SU-DHL-6 (cell line): ENCODE measurements around the gene ADK.

Source experiments
- H2AFZ ChIP-seq: fragments of 200-600 bp; sonication (generic); 2 replicates; pipeline ENCODE4 v1.6.1; 2014; ENCODE audit warnings: low read depth, mild to moderate bottlenecking, moderate library complexity, mixed read lengths, antibody characterized with exemption, low read length; ENCODE audit not compliant: severe bottlenecking
- H3F3A ChIP-seq: fragments of 200-600 bp; shearing (Covaris generic); 2 replicates; pipeline ENCODE4 v1.6.0; 2016; ENCODE audit warnings: antibody characterized with exemption, mild to moderate bottlenecking; ENCODE audit not compliant: insufficient read depth
- H3K27ac ChIP-seq: fragments of 200-600 bp; sonication (generic); 2 replicates; pipeline ENCODE4 v1.5.1; 2016; ENCODE audit warnings: low read depth, mild to moderate bottlenecking, low read length, moderate library complexity, mixed read lengths
- H3K27me3 ChIP-seq: fragments of 200-600 bp; sonication (generic), shearing (Covaris generic); 2 replicates; pipeline ENCODE4 v1.6.0; 2014; ENCODE audit warnings: mild to moderate bottlenecking, low read length
- H3K36me3 ChIP-seq: fragments of 200-600 bp; sonication (generic); 2 replicates; pipeline ENCODE4 v1.6.1; 2014; ENCODE audit warnings: mild to moderate bottlenecking, low read length, mixed read lengths
- H3K4me2 ChIP-seq: fragments of 300-600, 200-600 bp; shearing (Covaris generic), sonication (generic); 2 replicates; pipeline ENCODE4 v1.6.0; 2014; ENCODE audit warnings: low read length, low read depth, mild to moderate bottlenecking; ENCODE audit not compliant: poor library complexity, severe bottlenecking
- H3K4me3 ChIP-seq: fragments of 200-600 bp; sonication (generic); 2 replicates; pipeline ENCODE4 v1.5.1; 2014; ENCODE audit warnings: antibody characterized with exemption, low read length, mild to moderate bottlenecking, mixed read lengths; ENCODE audit not compliant: insufficient read depth, poor library complexity, severe bottlenecking
- H3K79me2 ChIP-seq: fragments of 200-600 bp; sonication (generic); 2 replicates; pipeline ENCODE4 v1.6.1; 2014; ENCODE audit warnings: mild to moderate bottlenecking, low read length, moderate library complexity; ENCODE audit not compliant: insufficient read depth
- H3K9ac ChIP-seq: fragments of 200-600 bp; sonication (generic); 2 replicates; pipeline ENCODE4 v1.7.0; 2014; ENCODE audit warnings: mild to moderate bottlenecking, low read length
- H3K9me2 ChIP-seq: fragments of 200-600 bp; sonication (generic); replicated peaks from 2 replicates; pipeline ENCODE4 v1.6.1; 2014; ENCODE audit warnings: low read length; ENCODE audit not compliant: insufficient read depth
- H3K9me3 ChIP-seq: fragments of 200-600 bp; sonication (generic); 2 replicates; pipeline ENCODE4 v1.6.1; 2014; ENCODE audit warnings: low read length, mixed read lengths; ENCODE audit not compliant: insufficient read depth
- H4K20me1 ChIP-seq: fragments of 200-600 bp; sonication (generic); 2 replicates; pipeline ENCODE4 v1.6.1; 2014; ENCODE audit warnings: low read depth, mild to moderate bottlenecking, antibody characterized with exemption, low read length, moderate library complexity, mixed read lengths
- EZH2phosphoT487 ChIP-seq: fragments of 200-600 bp; sonication (generic), shearing (Covaris generic); conservative IDR thresholded peaks from 2 replicates; pipeline ENCODE4 v1.6.1; 2018; ENCODE audit warnings: mild to moderate bottlenecking, antibody characterized with exemption, low read length, moderate library complexity, mixed read lengths
- TF ChIP-seq, protein P1 (sequence below): fragments of 200-600 bp; sonication (generic); IDR thresholded peaks from one replicate; pipeline ENCODE4 v1.5.1; 2017; ENCODE audit warnings: antibody characterized with exemption, mild to moderate bottlenecking, low read length, moderate library complexity; ENCODE audit not compliant: insufficient read depth, poor library complexity, severe bottlenecking

ADK gene

DNA sequence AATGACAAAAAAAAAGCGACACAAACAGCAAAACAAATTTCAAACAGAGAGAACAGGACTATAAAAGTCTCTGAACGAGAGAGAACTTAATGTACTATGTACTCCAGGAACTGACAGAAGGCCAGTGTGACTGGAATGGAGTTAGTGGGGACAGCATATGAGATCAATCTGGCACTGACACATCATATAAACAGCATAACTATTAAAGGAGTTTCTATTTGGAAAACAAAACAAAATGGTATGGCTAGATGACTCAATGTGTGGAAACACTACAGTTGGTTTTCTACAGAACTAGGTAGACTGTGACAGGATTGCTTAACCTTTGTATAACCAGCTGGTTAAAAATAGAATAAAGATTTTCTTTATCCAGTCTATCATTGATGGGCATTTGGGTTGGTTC lies 442.4 kb downstream of the ADK start:
- no peak overlapping the region for H3K4me2 ChIP-seq

DNA sequence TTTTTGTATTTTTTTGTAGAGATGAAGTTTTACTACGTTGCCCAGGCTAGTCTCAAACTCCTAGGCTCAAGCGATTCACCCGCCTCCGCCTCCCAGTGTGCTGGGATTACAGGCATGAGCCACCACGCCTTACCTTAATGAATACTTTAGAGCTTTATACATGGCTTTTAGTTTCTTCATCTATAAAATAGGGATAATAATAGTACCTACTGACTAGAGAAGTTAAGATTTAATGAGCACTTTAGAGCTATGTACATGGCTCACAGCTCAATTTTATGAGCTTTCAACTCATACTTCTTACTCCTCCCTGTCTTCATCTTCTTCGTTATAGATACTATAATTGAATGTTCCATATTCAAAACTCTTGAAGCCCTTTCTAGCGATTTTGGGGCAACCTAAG lies 445.7 kb downstream of the ADK start:
- Histone ChIP-seq H3K36me3 (peaks cover under 1% of the 10 kb centered on the region; the same call in 1 of the 2 replicates), H3K9ac (no peak overlapping the region), H3K79me2 (no peaks in the 10 kb centered on the region), H3K27ac (no peak overlapping the region), H3K27me3 (no peaks in the 10 kb centered on the region), H3K9me3 (no peaks in the 10 kb centered on the region), H4K20me1 (no peaks in the 10 kb centered on the region), H3K9me2 (no peaks in the 10 kb centered on the region), H3K4me2 (no peak overlapping the region), H3K4me3 (no peak overlapping the region), H3F3A (no peaks in the 10 kb centered on the region), H2AFZ (no peak overlapping the region)
- TF ChIP-seq, protein P1, sequence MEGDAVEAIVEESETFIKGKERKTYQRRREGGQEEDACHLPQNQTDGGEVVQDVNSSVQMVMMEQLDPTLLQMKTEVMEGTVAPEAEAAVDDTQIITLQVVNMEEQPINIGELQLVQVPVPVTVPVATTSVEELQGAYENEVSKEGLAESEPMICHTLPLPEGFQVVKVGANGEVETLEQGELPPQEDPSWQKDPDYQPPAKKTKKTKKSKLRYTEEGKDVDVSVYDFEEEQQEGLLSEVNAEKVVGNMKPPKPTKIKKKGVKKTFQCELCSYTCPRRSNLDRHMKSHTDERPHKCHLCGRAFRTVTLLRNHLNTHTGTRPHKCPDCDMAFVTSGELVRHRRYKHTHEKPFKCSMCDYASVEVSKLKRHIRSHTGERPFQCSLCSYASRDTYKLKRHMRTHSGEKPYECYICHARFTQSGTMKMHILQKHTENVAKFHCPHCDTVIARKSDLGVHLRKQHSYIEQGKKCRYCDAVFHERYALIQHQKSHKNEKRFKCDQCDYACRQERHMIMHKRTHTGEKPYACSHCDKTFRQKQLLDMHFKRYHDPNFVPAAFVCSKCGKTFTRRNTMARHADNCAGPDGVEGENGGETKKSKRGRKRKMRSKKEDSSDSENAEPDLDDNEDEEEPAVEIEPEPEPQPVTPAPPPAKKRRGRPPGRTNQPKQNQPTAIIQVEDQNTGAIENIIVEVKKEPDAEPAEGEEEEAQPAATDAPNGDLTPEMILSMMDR, result no peak
- TF ChIP-seq EZH2phosphoT487, result no peak

More for the DNA sequence above, 442.4 kb downstream of the ADK start:
- H2AFZ ChIP-seq, result no peak overlapping the region
- no peaks in the 10 kb centered on the region for H3K27me3 ChIP-seq
- H3K9me2 ChIP-seq, result no peaks in the 10 kb centered on the region
- TF ChIP-seq, protein P1, result no peak
- TF ChIP-seq EZH2phosphoT487, result no peak
- no peaks in the 10 kb centered on the region for H3K9me3 ChIP-seq
- no peak overlapping the region for H3K4me3 ChIP-seq
- no peaks in the 10 kb centered on the region for H3K79me2 ChIP-seq
- H3F3A ChIP-seq, result no peaks in the 10 kb centered on the region
- H3K9ac ChIP-seq, result no peak overlapping the region
- peaks cover 8% of the 10 kb centered on the region; the same call in 1 of the 2 replicates for H3K36me3 ChIP-seq
- H3K27ac ChIP-seq, result no peak overlapping the region
- no peaks in the 10 kb centered on the region for H4K20me1 ChIP-seq

DNA sequence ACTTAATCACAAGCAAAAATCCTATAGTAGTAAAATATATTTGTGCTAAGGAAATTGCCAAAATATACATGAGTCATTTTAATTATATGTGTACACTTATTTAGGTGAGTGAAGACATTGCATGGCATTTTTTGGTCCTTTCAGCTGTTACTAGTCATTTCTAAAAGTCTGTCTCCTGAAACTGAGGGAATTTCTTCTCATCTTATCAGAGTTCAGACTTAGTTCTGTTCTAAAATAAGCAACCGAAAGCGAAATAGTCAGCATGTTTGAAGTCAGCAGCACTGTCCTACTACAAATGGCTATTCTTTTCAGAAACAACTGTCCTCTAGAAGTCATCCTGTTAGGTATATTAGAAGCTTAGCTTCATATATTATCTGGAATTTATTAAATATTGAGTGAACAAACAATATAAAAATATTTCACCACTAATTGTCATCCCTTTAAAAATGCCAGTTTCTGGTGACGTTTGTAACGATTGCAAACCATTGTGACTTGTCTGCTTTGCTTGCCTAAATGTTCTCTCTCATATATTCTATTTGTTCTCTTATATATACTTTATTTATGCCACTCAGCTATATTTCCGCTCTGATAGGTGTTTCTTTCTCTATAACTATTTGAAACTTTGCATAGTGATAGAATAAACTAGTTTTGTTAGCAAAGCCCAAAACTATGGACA lies 448.0 kb downstream of the ADK start:
- H3K27ac ChIP-seq, result no peak overlapping the region
- no peak overlapping the region for H3K4me3 ChIP-seq
- no peak overlapping the region for H2AFZ ChIP-seq

More for the DNA sequence above, 448.0 kb downstream of the ADK start:
- TF ChIP-seq, protein P1, result no peak
- TF ChIP-seq EZH2phosphoT487, result no peak
- Histone ChIP-seq H3K4me2 (no peak overlapping the region), H4K20me1 (no peaks in the 10 kb centered on the region), H3K9me2 (no peaks in the 10 kb centered on the region), H3K9me3 (no peaks in the 10 kb centered on the region), H3F3A (no peaks in the 10 kb centered on the region), H3K9ac (no peak overlapping the region), H3K36me3 (no peaks in the 10 kb centered on the region), H3K27me3 (no peaks in the 10 kb centered on the region), H3K79me2 (no peaks in the 10 kb centered on the region)
